PC-3 (cell line): ENCODE data around the gene NRAP. TPM values are rescaled to one million over a fixed set of nuclear protein-coding genes. Genes with fewer than 3 reads are reported as not detected.

ENCODE experiments used
- ATAC-seq: fragments of 200-7000 bp; cut with Tn5 transposase; 2 replicates; pipeline ENCODE4 v1.9.1; 2020; ENCODE audit warnings: mild to moderate bottlenecking, moderate library complexity
- BruUV-seq: library from RNA; stranded (reverse); fragments of 400-500 nt; replicated peaks from 2 replicates; lab custom pipeline; 2021; lab: Mats Ljungman, UMichigan
- CTCF ChIA-PET: fragments of 300-600 bp; sonication (Branson Sonifier 250); formaldehyde crosslinking; loops from one replicate; lab custom pipeline; 2022; ENCODE audit warnings: antibody characterized with exemption; lab: Charles Lee
- POLR2A ChIA-PET: fragments of 300-600 bp; sonication (Branson Sonifier 250); formaldehyde crosslinking; loops from one replicate; lab custom pipeline; 2022; ENCODE audit warnings: antibody characterized with exemption; ENCODE audit not compliant: unreplicated experiment; lab: Charles Lee
- DNase-seq: peaks from one replicate; pipeline ENCODE4 v3.0.0-alpha.2; 2015
- H2AFZ ChIP-seq: fragments of 300-600 bp; sonication (generic); 2 replicates; pipeline ENCODE4 v1.6.0; 2016; ENCODE audit warnings: antibody characterized with exemption, low read length
- H3F3A ChIP-seq: fragments of 300-600 bp; sonication (generic); one replicate; pipeline ENCODE4 v1.6.0; 2017; ENCODE audit warnings: antibody characterized with exemption, low read length, control low read depth, mild to moderate bottlenecking; ENCODE audit not compliant: unreplicated experiment
- H3K27ac ChIP-seq: fragments of 300-600 bp; sonication (generic); 2 replicates; pipeline ENCODE4 v1.5.1; 2016; ENCODE audit warnings: mild to moderate bottlenecking, low read length
- H3K27me3 ChIP-seq: fragments of 300-600 bp; sonication (generic); 2 replicates; pipeline ENCODE4 v1.6.1; 2016; ENCODE audit warnings: low read length, mixed read lengths
- H3K36me3 ChIP-seq: fragments of 300-600 bp; sonication (generic); 2 replicates; pipeline ENCODE4 v1.6.1; 2016; ENCODE audit warnings: low read depth, mixed run types, low read length, mixed read lengths
- H3K4me1 ChIP-seq: fragments of 300-600 bp; sonication (generic); 2 replicates; pipeline ENCODE4 v1.5.1; 2016; ENCODE audit warnings: low read length; ENCODE audit not compliant: insufficient read depth
- H3K4me2 ChIP-seq: fragments of 300-600 bp; sonication (generic); 2 replicates; pipeline ENCODE4 v1.6.0; 2016; ENCODE audit warnings: low read length
- H3K4me3 ChIP-seq: fragments of 300-600 bp; sonication (generic); 2 replicates; pipeline ENCODE4 v1.5.1; 2016; ENCODE audit warnings: mild to moderate bottlenecking, low read length, mixed read lengths
- H3K79me2 ChIP-seq: fragments of 300-600 bp; sonication (generic); 2 replicates; pipeline ENCODE4 v1.6.1; 2017; ENCODE audit warnings: low read length, mixed read lengths
- H3K9ac ChIP-seq: fragments of 300-600 bp; sonication (generic); 2 replicates; pipeline ENCODE4 v1.6.0; 2016; ENCODE audit warnings: mild to moderate bottlenecking, low read length
- H3K9me2 ChIP-seq: fragments of 300-600 bp; sonication (generic); replicated peaks from 2 replicates; pipeline ENCODE4 v1.6.1; 2016; ENCODE audit warnings: mixed run types, low read length, mixed read lengths
- H3K9me3 ChIP-seq: fragments of 300-600 bp; sonication (generic); 2 replicates; pipeline ENCODE4 v1.6.1; 2016; ENCODE audit warnings: low read length, mixed read lengths
- H4K20me1 ChIP-seq: fragments of 300-600 bp; sonication (generic); 2 replicates; pipeline ENCODE4 v1.6.1; 2016; ENCODE audit warnings: low read length, mixed read lengths
- CTCF ChIP-seq: fragments of 300-600 bp; sonication (generic); conservative IDR thresholded peaks from 2 replicates; pipeline ENCODE4 v1.5.1; 2017; ENCODE audit warnings: antibody characterized with exemption, low read depth, mild to moderate bottlenecking, low read length
- EZH2 ChIP-seq: fragments of 300-600 bp; sonication (generic); IDR thresholded peaks from one replicate; pipeline ENCODE4 v1.6.1; 2017; ENCODE audit warnings: antibody characterized with exemption, mild to moderate bottlenecking, low read length; ENCODE audit not compliant: unreplicated experiment
- EZH2phosphoT487 ChIP-seq: fragments of 300-600 bp; sonication (generic); IDR thresholded peaks from 2 replicates; pipeline ENCODE4 v1.6.1; 2018; ENCODE audit warnings: mild to moderate bottlenecking, antibody characterized with exemption, low read length, borderline replicate concordance
- intact Hi-C: fragments of 100-400 bp; cut with micrococcal nuclease; formaldehyde crosslinking; loops from 2 replicates; pipeline ENCODE4 v1.9.0; 2023
- total RNA-seq: library from RNA; depleted of rRNA; stranded (reverse); fragments of >200 nt; gene quantifications from 2 replicates; pipeline ENCODE4 v1.2.3, GENCODE V29; 2014

The NRAP gene
- total RNA-seq, 1 experiment from 2014 or later: not detected

GRCh38 chr10:113620936-113621335 is 42.9 kb downstream of the NRAP start:
- Histone ChIP-seq H3F3A (no peaks in the 10 kb centered on the region), H3K36me3 (no peaks in the 10 kb centered on the region), H3K9me3 (no peaks in the 10 kb centered on the region), H3K9ac (no peak overlapping the region), H3K27me3 (peaks cover 92% of the 10 kb centered on the region), H3K27ac (no peak overlapping the region), H4K20me1 (no peaks in the 10 kb centered on the region), H3K9me2 (no peaks in the 10 kb centered on the region), H3K4me1 (no peaks in the 10 kb centered on the region), H3K4me3 (no peak overlapping the region), H3K79me2 (no peaks in the 10 kb centered on the region), H2AFZ (no peak overlapping the region), H3K4me2 (no peak overlapping the region)
- ChIA-PET CTCF (no interaction called here), POLR2A (no interaction called here)
- TF ChIP-seq CTCF (no peak), EZH2phosphoT487 (no peak), EZH2 (no peak)
- intact Hi-C loops: no loop called here
- DNase-seq (no peak), ATAC-seq (no peak)
- BruUV-seq: no TSS peak

- Histone ChIP-seq H3K27me3 (peaks cover 88% of the 10 kb centered on the region), H3K9me2 (no peaks in the 10 kb centered on the region), H3K4me3 (no peak overlapping the region), H3K9ac (no peak overlapping the region), H3K27ac (no peak overlapping the region), H3K9me3 (no peaks in the 10 kb centered on the region), H3K4me2 (no peak overlapping the region), H3F3A (no peaks in the 10 kb centered on the region), H2AFZ (no peak overlapping the region), H4K20me1 (no peaks in the 10 kb centered on the region), H3K79me2 (no peaks in the 10 kb centered on the region), H3K36me3 (no peaks in the 10 kb centered on the region), H3K4me1 (no peaks in the 10 kb centered on the region)
- no peak for TF ChIP-seq EZH2
- TF ChIP-seq CTCF: no peak
- no peak for TF ChIP-seq EZH2phosphoT487
- CTCF ChIA-PET: no interaction called here
- BruUV-seq: no TSS peak
- no peak for DNase-seq
- no peak for ATAC-seq
- POLR2A ChIA-PET: no interaction called here
- intact Hi-C loops: no loop called here
Measured at GRCh38 chr10:113620511-113620910, 43.3 kb downstream of the NRAP start.

- Histone ChIP-seq H3K4me3 (no peak overlapping the region), H3K36me3 (no peaks in the 10 kb centered on the region), H3K79me2 (no peaks in the 10 kb centered on the region), H3K9me2 (no peaks in the 10 kb centered on the region), H3K9me3 (no peaks in the 10 kb centered on the region), H3K4me2 (no peak overlapping the region), H2AFZ (no peak overlapping the region), H4K20me1 (no peaks in the 10 kb centered on the region), H3K27me3 (peaks cover 85% of the 10 kb centered on the region), H3K4me1 (no peaks in the 10 kb centered on the region), H3K9ac (no peak overlapping the region), H3K27ac (no peak overlapping the region), H3F3A (no peaks in the 10 kb centered on the region)
- BruUV-seq: no TSS peak
- POLR2A ChIA-PET: no interaction called here
- intact Hi-C loops: no loop called here
- CTCF ChIA-PET: no interaction called here
- TF ChIP-seq CTCF (no peak), EZH2phosphoT487 (no peak), EZH2 (no peak)
- no peak for DNase-seq
- no peak for ATAC-seq
Measured at GRCh38 chr10:113619401-113619800, 44.4 kb downstream of the NRAP start.
